Transverse colon (tissue), 4 donors: ENCODE data around the gene NABP1.

ENCODE experiments used
- POLR2AphosphoS5 ChIP-seq, 3 donors: sonication (generic); formaldehyde crosslinking; IDR thresholded peaks; one replicate each; pipeline ENCODE4 v1.6.1; 2016; ENCODE audit warnings: antibody characterized with exemption in 3 of 3
- TF ChIP-seq, protein P1 (sequence below), 5 experiments: fragments of 200-600 bp in 3 of 5; fragments of 450-650 bp in 2 of 5; sonication (generic) in 3 of 5; IDR thresholded peaks; 1 replicate in 2 of 5; 2 replicates in 3 of 5; pipeline ENCODE4 v1.5.1; 2016 to 2017; ENCODE audit warnings: antibody characterized with exemption in 5 of 5, inconsistent platforms in 3 of 5, mild to moderate bottlenecking in 2 of 5, moderate library complexity in 1 of 5

DNA sequence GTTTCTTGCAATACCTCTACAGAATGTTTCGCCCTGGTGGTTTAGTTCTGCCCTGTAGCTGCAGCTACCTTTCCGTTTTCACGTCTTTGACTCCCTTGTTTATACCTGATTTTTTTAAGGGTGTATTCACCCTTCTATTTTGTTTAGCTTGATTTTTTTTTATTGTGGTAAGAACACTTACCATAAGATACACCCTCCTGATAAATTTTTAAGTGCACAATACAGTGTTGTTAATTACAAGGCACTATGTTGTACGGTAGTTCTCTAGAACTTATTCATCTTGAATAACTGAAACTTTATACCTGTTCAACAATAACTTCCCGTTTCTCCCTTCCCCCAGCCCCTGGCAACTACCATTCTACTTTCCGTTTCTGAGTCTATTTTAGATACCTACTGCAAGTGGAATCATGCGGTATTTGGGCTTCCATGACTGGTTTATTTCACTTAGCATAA, 48.9 kb upstream of the NABP1 start:
- no peak for TF ChIP-seq POLR2AphosphoS5 (IDR thresholded peaks at IDR 0.05)
- TF ChIP-seq, protein P1, sequence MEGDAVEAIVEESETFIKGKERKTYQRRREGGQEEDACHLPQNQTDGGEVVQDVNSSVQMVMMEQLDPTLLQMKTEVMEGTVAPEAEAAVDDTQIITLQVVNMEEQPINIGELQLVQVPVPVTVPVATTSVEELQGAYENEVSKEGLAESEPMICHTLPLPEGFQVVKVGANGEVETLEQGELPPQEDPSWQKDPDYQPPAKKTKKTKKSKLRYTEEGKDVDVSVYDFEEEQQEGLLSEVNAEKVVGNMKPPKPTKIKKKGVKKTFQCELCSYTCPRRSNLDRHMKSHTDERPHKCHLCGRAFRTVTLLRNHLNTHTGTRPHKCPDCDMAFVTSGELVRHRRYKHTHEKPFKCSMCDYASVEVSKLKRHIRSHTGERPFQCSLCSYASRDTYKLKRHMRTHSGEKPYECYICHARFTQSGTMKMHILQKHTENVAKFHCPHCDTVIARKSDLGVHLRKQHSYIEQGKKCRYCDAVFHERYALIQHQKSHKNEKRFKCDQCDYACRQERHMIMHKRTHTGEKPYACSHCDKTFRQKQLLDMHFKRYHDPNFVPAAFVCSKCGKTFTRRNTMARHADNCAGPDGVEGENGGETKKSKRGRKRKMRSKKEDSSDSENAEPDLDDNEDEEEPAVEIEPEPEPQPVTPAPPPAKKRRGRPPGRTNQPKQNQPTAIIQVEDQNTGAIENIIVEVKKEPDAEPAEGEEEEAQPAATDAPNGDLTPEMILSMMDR (IDR thresholded peaks at IDR 0.05), result no peak
